HG03342 (cell line): ENCODE measurements around the gene LRRC56.

Source experiments
- ATAC-seq: cut with Tn5 transposase; IDR thresholded peaks from one replicate; pipeline ENCODE4 v1.9.1; 2021; ENCODE audit warnings: mild to moderate bottlenecking, moderate library complexity; ENCODE audit not compliant: unreplicated experiment

Gene LRRC56

GRCh38 chr11:536841-537621 is at the start of gene LRRC56:
TSS of gene LRRC56 (plus strand) at chr11:537527. CDS start at chr11:540685, 3,158 bp downstream.
- ATAC-seq, result peak; percentile 45

- no peak for ATAC-seq
Measured at GRCh38 chr11:487571-488021, 49.7 kb upstream of the LRRC56 start.

GRCh38 chr11:488062-488461 is 49.3 kb upstream of the LRRC56 start:
- no peak for ATAC-seq

- no peak for ATAC-seq
Measured at GRCh38 chr11:488579-488978, 48.7 kb upstream of the LRRC56 start.

- ATAC-seq, result no peak
Measured at GRCh38 chr11:488992-489391, 48.3 kb upstream of the LRRC56 start.

GRCh38 chr11:489610-490185 is 47.6 kb upstream of the LRRC56 start:
- no peak for ATAC-seq

- no peak for ATAC-seq
Measured at GRCh38 chr11:490186-490929, 47.0 kb upstream of the LRRC56 start.

- no peak for ATAC-seq
Measured at GRCh38 chr11:490930-491260, 46.4 kb upstream of the LRRC56 start.

GRCh38 chr11:491358-491757 is 46.0 kb upstream of the LRRC56 start:
- ATAC-seq, result no peak

GRCh38 chr11:492427-493226 is 44.7 kb upstream of the LRRC56 start:
- no peak for ATAC-seq

- no peak for ATAC-seq
Measured at GRCh38 chr11:494761-495536, 42.4 kb upstream of the LRRC56 start.

GRCh38 chr11:495537-495931 is 41.8 kb upstream of the LRRC56 start:
- no peak for ATAC-seq

GRCh38 chr11:496834-497564 is 40.3 kb upstream of the LRRC56 start:
- no peak for ATAC-seq

- ATAC-seq, result no peak
Measured at GRCh38 chr11:497565-498296, 39.6 kb upstream of the LRRC56 start.

GRCh38 chr11:498297-499181 is 38.8 kb upstream of the LRRC56 start:
- no peak for ATAC-seq

- no peak for ATAC-seq
Measured at GRCh38 chr11:499201-500076, 37.9 kb upstream of the LRRC56 start.
